ENCODE measurements around the gene FSHB. TPM values are rescaled to one million over a fixed set of nuclear protein-coding genes. Genes with fewer than 3 reads are reported as not detected.

Gene FSHB
- total and polyA plus RNA-seq, 4 donors = not detected

GRCh38 chr11:30206249-30206996 is 24.4 kb upstream of the FSHB start:
- Histone ChIP-seq H3K9ac (ENCODE audit: low read depth in 1 of 2, low read length in 2 of 2) (no peak overlapping the region), H3K27ac (ENCODE audit: low read depth in 1 of 2, low read length in 2 of 2) (no peak overlapping the region), H3K36me3 (ENCODE audit: control insufficient read depth in 4 of 4, insufficient read depth in 3 of 4, low read depth in 1 of 4, low read length in 3 of 4) (no peaks in the 10 kb centered on the region), H3K4me1 (ENCODE audit: control insufficient read depth in 4 of 4, insufficient read depth in 4 of 4, low read length in 3 of 4) (no peaks in the 10 kb centered on the region), H3K9me3 (ENCODE audit: control insufficient read depth in 4 of 4, low read length in 3 of 4) (no peaks in the 10 kb centered on the region), H3K27me3 (ENCODE audit: control insufficient read depth in 4 of 4, insufficient read depth in 4 of 4, low read length in 3 of 4) (peaks cover 0 to 3% (median 0%) of the 10 kb centered on the region in 4 donors), H3K4me3 (ENCODE audit: low read depth in 1 of 3, low read length in 3 of 3) (no peak overlapping the region)
- no peak for TF ChIP-seq REST (IDR thresholded peaks at IDR 0.05)
- TF ChIP-seq NR2F2 (IDR thresholded peaks at IDR 0.05) = no peak
- no peak for TF ChIP-seq RXRA (IDR thresholded peaks at IDR 0.05)
- TF ChIP-seq JUND (IDR thresholded peaks at IDR 0.05) = no peak
- TF ChIP-seq, protein P1, sequence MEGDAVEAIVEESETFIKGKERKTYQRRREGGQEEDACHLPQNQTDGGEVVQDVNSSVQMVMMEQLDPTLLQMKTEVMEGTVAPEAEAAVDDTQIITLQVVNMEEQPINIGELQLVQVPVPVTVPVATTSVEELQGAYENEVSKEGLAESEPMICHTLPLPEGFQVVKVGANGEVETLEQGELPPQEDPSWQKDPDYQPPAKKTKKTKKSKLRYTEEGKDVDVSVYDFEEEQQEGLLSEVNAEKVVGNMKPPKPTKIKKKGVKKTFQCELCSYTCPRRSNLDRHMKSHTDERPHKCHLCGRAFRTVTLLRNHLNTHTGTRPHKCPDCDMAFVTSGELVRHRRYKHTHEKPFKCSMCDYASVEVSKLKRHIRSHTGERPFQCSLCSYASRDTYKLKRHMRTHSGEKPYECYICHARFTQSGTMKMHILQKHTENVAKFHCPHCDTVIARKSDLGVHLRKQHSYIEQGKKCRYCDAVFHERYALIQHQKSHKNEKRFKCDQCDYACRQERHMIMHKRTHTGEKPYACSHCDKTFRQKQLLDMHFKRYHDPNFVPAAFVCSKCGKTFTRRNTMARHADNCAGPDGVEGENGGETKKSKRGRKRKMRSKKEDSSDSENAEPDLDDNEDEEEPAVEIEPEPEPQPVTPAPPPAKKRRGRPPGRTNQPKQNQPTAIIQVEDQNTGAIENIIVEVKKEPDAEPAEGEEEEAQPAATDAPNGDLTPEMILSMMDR (IDR thresholded peaks at IDR 0.05; ENCODE audit: low read depth, low read length, missing input control) = no peak
- no peak for TF ChIP-seq FOXA2 (IDR thresholded peaks at IDR 0.05)
- no peak for TF ChIP-seq MAX (IDR thresholded peaks at IDR 0.05)
- no peak for TF ChIP-seq FOXA1 (IDR thresholded peaks at IDR 0.05)
- TF ChIP-seq HNF4G (IDR thresholded peaks at IDR 0.05) = no peak
- no peak for TF ChIP-seq TAF1 (conservative IDR thresholded peaks at IDR 0.05)
- TF ChIP-seq RAD21 (IDR thresholded peaks at IDR 0.05) = no peak
- no peak for TF ChIP-seq HNF4A (conservative IDR thresholded peaks at IDR 0.05)
- TF ChIP-seq EGR1 (IDR thresholded peaks at IDR 0.05; ENCODE audit: low read depth in 2 of 2) = no peak
- TF ChIP-seq GABPA (IDR thresholded peaks at IDR 0.05 in 1 of 2, conservative IDR thresholded peaks at IDR 0.05 in 1 of 2) = no peak
- TF ChIP-seq, protein P2, sequence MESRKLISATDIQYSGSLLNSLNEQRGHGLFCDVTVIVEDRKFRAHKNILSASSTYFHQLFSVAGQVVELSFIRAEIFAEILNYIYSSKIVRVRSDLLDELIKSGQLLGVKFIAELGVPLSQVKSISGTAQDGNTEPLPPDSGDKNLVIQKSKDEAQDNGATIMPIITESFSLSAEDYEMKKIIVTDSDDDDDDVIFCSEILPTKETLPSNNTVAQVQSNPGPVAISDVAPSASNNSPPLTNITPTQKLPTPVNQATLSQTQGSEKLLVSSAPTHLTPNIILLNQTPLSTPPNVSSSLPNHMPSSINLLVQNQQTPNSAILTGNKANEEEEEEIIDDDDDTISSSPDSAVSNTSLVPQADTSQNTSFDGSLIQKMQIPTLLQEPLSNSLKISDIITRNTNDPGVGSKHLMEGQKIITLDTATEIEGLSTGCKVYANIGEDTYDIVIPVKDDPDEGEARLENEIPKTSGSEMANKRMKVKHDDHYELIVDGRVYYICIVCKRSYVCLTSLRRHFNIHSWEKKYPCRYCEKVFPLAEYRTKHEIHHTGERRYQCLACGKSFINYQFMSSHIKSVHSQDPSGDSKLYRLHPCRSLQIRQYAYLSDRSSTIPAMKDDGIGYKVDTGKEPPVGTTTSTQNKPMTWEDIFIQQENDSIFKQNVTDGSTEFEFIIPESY (IDR thresholded peaks at IDR 0.05) = no peak
- TF ChIP-seq, protein P3, sequence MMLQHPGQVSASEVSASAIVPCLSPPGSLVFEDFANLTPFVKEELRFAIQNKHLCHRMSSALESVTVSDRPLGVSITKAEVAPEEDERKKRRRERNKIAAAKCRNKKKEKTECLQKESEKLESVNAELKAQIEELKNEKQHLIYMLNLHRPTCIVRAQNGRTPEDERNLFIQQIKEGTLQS (IDR thresholded peaks at IDR 0.05) = no peak
- TF ChIP-seq SP1 (IDR thresholded peaks at IDR 0.05) = no peak
- TF ChIP-seq YY1 (IDR thresholded peaks at IDR 0.05) = no peak
- WGBS = 71% methylated on average over 5 of the region's 5 CpGs
- DNase-seq (ENCODE audit: low spot score) = no peak

Measured in liver (tissue), 9 donors.